NCI-H146 treated with DMSO at 0.1 percent for 48 hours (cell line): ENCODE measurements around the gene SULT2A1.
A peak's percentile ranks its signal among the peaks of the same experiment; 100 is the strongest.
"Not testable (repeated sequence)": the region's sequence is repeated elsewhere in the genome, so short reads cannot be mapped to it uniquely, and the experiment has no call there.

Experiments used
- DNase-seq: peaks from one replicate; lab custom pipeline; 2025; ENCODE audit not compliant: unreplicated experiment; lab: John Stamatoyannopoulos, UW

SULT2A1 gene, protein sequence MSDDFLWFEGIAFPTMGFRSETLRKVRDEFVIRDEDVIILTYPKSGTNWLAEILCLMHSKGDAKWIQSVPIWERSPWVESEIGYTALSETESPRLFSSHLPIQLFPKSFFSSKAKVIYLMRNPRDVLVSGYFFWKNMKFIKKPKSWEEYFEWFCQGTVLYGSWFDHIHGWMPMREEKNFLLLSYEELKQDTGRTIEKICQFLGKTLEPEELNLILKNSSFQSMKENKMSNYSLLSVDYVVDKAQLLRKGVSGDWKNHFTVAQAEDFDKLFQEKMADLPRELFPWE

GRCh38 chr19:47886010-47886559 is at the start of gene SULT2A1:
Gene SULT2A1, minus strand, starts transcription at chr19:47886315. Its CDS starts 58 bp downstream, at chr19:47886257.
- no peak for DNase-seq

GRCh38 chr19:47928581-47928980 is 42.5 kb upstream of the SULT2A1 start:
- DNase-seq, result not testable (repeated sequence)

GRCh38 chr19:47920107-47920506 is 34.0 kb upstream of the SULT2A1 start:
- not testable (repeated sequence) for DNase-seq

GRCh38 chr19:47910191-47910590 is 24.1 kb upstream of the SULT2A1 start:
- DNase-seq, result not testable (repeated sequence)

GRCh38 chr19:47909350-47909749 is 23.2 kb upstream of the SULT2A1 start:
- not testable (repeated sequence) for DNase-seq

GRCh38 chr19:47901370-47901769 is 15.3 kb upstream of the SULT2A1 start:
- no peak for DNase-seq

GRCh38 chr19:47899335-47899734 is 13.2 kb upstream of the SULT2A1 start:
- no peak for DNase-seq

- DNase-seq, result no peak
These were observed 11.7 kb upstream of the SULT2A1 start for GRCh38 chr19:47897861-47898260.

GRCh38 chr19:47896773-47897172 is 10.7 kb upstream of the SULT2A1 start:
- DNase-seq, result no peak

GRCh38 chr19:47896019-47896418 is 9.9 kb upstream of the SULT2A1 start:
- DNase-seq, result no peak

DNA sequence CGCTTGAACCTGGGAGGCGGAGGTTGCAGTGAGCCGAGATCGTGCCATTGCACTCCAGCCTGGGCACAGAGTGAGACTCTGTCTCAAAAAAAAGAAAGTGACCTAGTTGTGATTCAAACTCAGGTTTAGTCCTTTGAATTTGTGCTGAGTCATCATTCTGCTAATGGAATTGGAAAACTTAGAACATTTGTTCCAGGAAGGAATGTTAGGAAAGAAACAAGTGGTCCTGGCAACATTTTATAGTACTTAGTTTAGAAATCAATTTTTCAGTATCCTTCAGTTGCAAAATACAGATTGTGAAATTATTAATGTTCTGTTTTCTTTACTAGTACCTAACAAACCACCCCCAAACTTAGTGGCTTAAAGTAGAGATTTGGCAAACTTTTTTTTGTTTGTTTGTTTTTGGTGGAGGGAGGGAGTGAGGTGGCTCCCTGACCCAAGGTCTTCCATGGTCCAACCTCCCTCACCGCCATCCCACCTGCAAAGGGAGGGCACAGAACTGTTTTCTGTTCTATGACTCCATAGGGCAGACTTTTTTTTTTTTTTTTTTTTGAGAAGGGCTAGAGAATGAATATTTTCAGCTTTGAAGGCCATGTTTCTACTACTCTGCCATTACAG is 9.2 kb upstream of the SULT2A1 start:
- DNase-seq, result no peak

DNA sequence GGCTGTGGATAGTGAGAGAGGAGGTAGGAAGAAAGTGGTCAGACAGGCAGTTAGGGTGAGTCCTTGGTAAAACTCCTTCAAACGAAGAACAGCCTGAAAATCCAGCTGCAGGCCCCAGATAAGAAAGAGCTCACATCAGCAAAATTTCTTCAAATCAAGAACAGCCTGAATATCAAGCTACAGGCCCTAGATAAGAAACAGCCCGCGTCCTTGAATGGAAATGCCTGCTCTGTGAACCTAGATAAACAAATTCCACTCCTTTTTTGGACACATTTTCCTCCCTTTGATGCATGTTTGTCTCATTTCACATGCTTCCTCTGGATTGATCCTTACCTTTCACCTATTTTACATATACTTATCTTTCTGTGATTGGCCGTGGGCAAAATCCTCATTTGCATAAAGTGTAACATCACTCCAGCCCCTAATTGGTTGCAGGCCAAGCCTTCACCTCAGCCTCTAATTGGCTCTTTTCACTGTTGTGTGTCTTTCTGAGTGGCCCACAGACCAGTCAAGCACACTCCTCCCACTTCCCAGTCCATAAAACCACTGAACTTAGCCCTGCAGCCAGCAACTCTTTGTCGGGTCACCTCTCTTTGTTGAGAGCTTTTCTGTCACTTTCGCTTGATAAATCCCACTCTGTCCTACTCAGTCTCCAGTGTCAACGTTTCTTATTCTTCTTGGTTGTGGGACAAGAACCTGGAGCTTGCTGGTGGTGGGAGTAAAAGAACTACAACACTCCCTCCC is 6.0 kb upstream of the SULT2A1 start:
- no peak for DNase-seq

DNA sequence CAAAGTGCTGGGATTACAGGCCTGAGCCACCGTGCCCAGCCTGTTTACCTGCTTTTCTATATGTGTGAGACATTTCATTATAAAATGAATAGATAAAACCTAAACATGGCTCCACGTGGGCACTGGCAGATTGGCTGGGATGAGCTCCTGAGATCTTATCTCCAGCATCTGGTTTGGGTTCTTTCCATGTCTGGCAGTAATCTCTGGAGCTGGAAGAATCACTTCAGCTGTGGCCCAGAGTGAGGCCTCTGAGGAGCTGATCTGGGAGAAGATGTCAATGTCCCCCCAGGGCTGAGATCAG is 5.5 kb upstream of the SULT2A1 start:
- DNase-seq, result no peak

DNA sequence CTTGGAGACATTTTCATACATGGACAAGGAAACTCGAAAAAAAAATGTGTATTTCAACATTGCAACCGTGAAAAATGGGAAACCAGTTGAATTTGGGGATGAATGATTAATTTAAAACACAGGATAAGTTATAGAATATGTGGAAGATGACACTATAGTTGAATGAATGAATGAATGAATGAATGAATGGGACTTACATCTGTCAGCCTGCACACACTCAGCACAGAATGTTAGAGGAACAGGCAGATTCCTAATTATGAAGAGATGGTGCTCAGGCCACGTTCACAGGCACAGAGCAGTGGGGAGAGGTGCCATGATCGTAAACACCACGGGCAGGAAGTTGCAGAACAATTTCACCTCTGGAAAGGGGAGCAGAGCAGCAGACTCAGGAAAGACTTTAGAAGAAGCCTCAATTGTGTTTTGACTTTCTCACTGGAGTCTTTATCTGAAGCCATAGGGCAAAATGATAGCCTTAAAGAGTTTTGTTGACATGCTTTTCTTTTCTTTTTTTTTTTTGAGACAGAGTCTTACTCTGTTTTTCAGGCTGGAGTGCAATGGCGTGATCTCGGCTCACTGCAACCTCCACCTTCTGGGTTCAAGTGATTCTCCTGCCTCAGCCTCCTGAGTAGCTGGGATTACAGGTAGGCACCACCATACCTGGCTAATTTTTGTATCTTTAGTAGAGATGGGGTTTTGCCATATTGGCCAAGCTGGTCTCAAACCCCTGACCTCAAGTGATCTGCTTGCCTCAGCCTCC is 4.9 kb upstream of the SULT2A1 start:
- DNase-seq, result no peak

DNA sequence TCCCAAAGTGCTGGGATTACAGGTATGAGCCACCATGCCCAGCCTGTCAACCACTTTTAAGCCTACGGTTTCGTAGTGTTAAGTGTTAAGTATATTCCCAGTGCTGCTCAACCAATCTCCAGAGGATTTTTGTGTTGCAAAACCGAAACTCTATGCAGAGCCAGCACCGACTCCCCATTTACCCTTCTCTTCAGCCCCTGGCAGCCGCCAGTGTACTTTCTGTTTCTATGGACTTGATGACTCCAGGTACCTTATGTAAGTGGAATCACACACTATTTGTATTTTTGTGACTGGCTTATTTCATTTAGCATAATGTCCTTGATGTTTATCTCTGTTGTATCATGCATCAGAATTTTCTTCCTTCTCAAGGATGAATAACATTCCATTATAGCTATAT is 1.1 kb downstream of the SULT2A1 start:
- no peak for DNase-seq

DNA sequence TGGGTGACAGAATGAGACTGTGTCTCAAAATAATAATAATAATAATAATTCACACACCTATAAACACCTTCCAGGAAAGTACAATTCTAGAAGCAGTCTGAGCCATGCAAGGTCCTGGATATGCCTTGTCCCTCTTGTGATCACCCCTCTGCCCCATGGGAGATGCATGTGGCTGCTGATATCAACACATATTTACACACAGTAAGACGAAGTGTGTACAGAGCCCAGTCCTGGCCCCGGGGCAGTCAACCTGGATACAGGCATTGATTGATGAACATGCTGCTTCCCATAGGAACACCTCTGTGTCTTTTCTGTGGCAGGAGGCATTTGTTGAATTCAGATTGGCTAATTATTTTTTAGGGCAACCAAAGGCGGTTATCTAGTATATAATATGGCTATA is 3.2 kb downstream of the SULT2A1 start:
- no peak for DNase-seq

- no peak for DNase-seq
These were observed 4.4 kb downstream of the SULT2A1 start for GRCh38 chr19:47881757-47882156.

DNA sequence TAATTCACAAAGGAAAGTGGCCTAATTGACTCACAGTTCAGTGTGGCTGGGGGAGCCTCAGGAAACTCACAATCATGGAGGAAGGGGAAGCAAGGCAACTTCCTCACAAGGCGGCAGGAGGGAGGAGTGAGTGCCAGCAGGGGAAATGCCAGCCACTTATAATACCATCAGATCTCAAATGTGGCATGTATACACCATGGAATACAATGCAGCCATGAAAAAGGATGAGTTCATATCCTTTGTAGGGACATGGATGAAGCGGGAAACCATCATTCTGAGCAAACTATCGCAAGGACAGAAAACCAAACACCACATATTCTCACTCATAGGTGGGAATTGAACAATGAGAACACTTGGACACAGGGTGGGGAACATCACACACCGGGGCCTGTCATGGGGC is 6.7 kb downstream of the SULT2A1 start:
- not testable (repeated sequence) for DNase-seq

GRCh38 chr19:47878906-47879305 is 7.2 kb downstream of the SULT2A1 start:
- no peak for DNase-seq

DNA sequence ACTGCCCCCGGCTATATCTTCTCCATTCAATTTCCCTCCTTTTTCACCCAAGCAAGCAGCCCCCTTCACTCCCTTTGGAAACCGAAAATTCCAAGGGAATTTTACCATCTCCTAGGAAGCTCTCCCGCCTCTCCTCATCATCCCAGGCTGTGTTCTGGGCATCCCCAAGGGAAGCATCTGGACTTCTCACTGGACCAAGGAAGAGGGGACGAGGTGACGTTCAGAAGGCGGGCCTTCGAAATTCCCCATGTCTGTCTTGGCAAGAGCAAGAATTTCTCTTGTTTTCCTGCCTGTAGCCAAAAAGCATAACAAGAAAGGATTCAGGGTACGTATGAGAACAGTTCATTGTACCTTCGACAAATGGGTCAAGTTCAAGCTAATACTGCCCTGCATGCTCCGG is 20.9 kb downstream of the SULT2A1 start:
- DNase-seq, result no peak

DNA sequence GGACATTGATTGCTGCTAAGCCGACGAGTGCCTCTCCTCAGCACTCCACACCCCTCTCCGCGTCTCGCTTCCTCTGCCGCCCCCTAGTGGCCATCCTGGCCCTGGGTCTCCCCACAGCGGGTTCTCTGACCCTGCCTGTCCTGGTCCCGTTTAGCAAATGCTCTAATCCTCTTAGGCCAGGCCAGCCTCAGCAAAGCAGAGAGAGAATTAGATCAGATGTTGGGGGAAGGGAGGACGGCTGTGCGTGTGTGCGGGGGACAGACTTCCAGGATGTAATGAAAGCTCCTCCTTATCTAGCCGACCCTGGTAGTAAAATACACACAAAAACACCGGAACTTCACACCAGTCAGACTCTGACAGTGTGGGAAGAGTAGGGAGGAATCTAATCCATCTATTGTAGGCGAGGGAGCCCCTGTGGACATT is 22.6 kb downstream of the SULT2A1 start:
- peak; percentile 54 for DNase-seq
